B cell (primary cell): ENCODE measurements around the gene TMEM176A.

Experiments used
- CTCF ChIP-seq: fragments of 200-600 bp; IDR thresholded peaks from one replicate; pipeline ENCODE4 v1.8.0; 2022; ENCODE audit warnings: antibody characterized with exemption, mild to moderate bottlenecking
- EZH2 ChIP-seq: IDR thresholded peaks from 2 replicates; pipeline ENCODE4 v1.6.1; 2012; ENCODE audit warnings: borderline replicate concordance, low read depth, mild to moderate bottlenecking, moderate library complexity, low read length; ENCODE audit not compliant: insufficient read depth, poor library complexity, severe bottlenecking

GRCh38 chr7:150803161-150803860 lies 2.7 kb downstream of the TMEM176A start:
- TF ChIP-seq CTCF: no peak
- TF ChIP-seq EZH2: no peak
